Measurements from ENCODE around the gene RCOR2. TPM values are rescaled to one million over a fixed set of nuclear protein-coding genes. Genes with fewer than 3 reads are reported as not detected.
A peak's percentile ranks its signal among the peaks of the same experiment; 100 is the strongest.

Gene RCOR2
- total RNA-seq, 4 donors from 2014 or later = 0.16 to 0.74 (median 0.58) TPM; not detected in 1

DNA sequence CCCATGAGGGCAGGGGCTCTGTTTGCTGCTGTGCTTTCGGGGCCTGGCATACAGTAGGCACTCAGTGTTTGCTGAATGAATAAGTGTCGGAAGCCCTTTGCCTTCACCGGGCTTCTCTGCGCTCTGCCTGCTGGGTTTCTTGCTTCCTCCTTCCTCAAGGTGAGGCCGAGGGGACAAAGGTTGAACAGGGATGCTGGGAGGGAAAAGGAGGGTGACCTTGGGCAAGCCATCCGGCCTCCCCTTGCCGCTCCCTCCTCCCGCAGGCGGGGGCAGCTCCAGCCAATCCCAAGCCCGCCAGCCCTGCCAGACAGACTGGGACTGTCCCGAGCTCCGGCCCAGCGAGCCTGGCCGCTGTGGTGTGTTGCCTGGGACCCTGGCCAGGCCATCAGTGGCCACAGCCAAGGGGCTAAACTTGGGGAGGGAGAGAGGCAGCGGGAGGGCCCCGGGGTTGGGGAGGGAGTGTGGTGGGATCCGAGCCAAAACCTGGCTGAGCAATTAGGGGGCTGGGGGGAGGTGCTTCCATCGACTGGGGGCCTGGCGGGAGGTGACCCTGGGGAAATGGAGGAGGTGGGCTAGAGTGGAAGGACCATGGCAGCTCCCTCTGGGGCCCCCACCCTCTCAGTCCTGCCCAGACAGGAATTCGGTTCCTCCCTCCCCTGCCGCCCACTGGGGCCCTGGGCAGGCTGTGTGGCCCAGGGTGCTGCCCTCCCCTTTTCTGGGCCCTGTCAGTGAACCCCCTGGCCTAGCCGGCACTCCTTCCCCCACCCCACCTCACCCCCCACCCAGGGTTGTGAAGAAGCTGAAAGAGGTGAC is 3.4 kb upstream of the RCOR2 start:
- no peaks in the 10 kb centered on the region for H3K9me3 ChIP-seq
- H3K4me1 ChIP-seq = peaks cover 0 to 56% (median 40%) of the 10 kb centered on the region in 3 donors
- H3K27ac ChIP-seq = peak overlapping the region in 3 of 4 donors; percentile 84 to 88 (median 88)
- H3K4me3 ChIP-seq = no peak overlapping the region
- TF ChIP-seq POLR2AphosphoS5 (IDR thresholded peaks at IDR 0.05) (no peak), POLR2A (IDR thresholded peaks at IDR 0.05) (no peak), EP300 (IDR thresholded peaks at IDR 0.05) (no peak)
- TF ChIP-seq, protein P1, sequence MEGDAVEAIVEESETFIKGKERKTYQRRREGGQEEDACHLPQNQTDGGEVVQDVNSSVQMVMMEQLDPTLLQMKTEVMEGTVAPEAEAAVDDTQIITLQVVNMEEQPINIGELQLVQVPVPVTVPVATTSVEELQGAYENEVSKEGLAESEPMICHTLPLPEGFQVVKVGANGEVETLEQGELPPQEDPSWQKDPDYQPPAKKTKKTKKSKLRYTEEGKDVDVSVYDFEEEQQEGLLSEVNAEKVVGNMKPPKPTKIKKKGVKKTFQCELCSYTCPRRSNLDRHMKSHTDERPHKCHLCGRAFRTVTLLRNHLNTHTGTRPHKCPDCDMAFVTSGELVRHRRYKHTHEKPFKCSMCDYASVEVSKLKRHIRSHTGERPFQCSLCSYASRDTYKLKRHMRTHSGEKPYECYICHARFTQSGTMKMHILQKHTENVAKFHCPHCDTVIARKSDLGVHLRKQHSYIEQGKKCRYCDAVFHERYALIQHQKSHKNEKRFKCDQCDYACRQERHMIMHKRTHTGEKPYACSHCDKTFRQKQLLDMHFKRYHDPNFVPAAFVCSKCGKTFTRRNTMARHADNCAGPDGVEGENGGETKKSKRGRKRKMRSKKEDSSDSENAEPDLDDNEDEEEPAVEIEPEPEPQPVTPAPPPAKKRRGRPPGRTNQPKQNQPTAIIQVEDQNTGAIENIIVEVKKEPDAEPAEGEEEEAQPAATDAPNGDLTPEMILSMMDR (IDR thresholded peaks at IDR 0.05) = no peak
- no peaks in the 10 kb centered on the region for H3K36me3 ChIP-seq
- WGBS, 2 donors (ENCODE audit: low coverage in 1 of 2) = 5 to 60% methylated on average over 3 to 4 of the region's 22 CpGs
- no peaks in the 10 kb centered on the region for H3K27me3 ChIP-seq
- peak; percentile 33 for ATAC-seq

DNA sequence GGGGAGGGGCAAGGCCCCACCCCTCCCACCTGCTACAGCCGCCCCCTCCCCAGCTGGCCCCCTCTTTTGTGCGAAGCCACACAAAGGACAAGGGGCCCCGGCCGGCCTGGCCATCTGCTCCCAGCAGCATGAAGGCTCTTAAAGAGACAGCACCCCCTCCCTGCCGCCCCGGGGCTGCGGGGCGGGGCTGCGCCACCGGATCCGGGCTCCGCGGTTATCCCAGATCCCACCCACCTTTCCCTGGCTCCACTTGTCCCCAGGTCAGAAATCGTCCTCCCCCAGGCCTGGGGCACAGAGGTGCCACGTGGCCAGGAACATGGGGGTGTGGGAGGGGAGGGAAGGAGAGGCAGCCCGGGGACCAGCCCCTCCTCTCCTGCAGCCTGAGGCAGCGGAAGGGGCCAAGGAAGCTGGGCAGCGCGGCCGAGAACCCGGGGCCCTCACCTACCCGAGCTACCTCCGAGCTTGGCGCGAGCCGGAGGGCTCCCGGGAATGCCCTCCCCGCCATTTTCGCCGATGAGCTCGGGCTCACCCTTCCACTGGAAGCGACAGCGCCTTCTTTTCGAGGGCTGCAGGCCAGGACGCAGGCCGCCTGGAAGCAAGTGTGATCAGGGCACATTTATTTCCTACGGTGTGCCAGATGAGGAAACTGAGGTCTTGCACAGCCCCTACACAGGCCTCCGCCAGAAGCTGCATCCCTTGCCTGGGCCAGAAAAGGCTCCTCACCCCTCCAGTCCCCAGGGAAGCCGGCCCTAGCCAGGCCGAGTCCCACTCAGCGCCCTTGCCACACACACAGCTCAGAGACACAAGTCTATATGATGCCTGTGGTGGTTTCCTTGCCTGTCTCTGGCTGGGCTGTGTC is 2.5 kb upstream of the RCOR2 start:
- Histone ChIP-seq H3K27me3 (no peaks in the 10 kb centered on the region), H3K4me1 (peaks cover 0 to 59% (median 40%) of the 10 kb centered on the region in 3 donors), H3K36me3 (no peaks in the 10 kb centered on the region), H3K9me3 (no peaks in the 10 kb centered on the region), H3K27ac (peak overlapping the region; percentile 13 to 88 (median 86)), H3K4me3 (peak overlapping the region; percentile 4 to 49)
- 51% methylated on average over 4 of the region's 41 CpGs; no CpG with 5 or more reads in 1 of the 2 donors for WGBS, 2 donors (ENCODE audit: low coverage in 1 of 2)
- ATAC-seq = no peak
- TF ChIP-seq, protein P1 (IDR thresholded peaks at IDR 0.05) = peak in 1 of 4 experiments; percentile 18
- no peak for TF ChIP-seq POLR2AphosphoS5 (IDR thresholded peaks at IDR 0.05)

DNA sequence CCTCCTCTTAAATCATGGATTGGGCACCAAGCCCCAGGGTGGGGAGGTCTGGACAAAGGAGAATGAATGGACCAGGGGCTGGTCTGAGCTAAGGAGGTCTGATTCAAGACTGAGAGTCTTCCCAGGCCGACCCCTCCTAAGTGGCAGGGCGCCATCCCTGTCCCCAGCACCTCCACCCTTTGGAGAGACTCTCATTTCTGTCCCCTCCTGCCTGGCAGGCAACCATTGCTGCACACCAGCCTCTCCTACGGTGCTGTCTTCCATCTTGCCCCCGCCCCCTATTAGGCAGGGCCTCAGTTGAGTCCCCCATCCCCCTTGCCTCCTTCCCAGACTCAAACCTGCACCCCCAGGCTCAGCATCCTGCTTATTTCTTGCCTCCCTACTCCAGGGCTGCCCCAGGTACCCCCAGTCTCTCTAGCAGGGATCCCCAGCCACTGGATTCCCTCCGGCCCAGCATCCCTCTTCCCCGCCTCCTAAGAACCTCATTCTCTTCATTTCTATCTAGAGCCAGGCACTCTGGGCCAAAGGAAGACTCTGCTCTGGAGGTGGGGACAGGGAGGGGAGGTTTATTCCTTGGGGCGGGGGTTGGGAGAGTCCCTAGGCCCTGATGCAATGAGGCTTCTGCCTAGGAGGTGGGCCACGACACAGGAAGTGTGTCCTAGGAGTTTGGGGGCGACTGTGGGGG is 1.7 kb upstream of the RCOR2 start:
- TF ChIP-seq EP300 (IDR thresholded peaks at IDR 0.05) (no peak), POLR2A (IDR thresholded peaks at IDR 0.05) (no peak), POLR2AphosphoS5 (IDR thresholded peaks at IDR 0.05) (no peak)
- TF ChIP-seq, protein P1 (IDR thresholded peaks at IDR 0.05) = no peak
- Histone ChIP-seq H3K36me3 (no peaks in the 10 kb centered on the region), H3K4me1 (peaks cover 0 to 59% (median 40%) of the 10 kb centered on the region in 3 donors), H3K27ac (peak overlapping the region; percentile 15 to 88 (median 86)), H3K27me3 (no peaks in the 10 kb centered on the region), H3K4me3 (peak overlapping the region in 1 of 2 donors; percentile 54), H3K9me3 (no peaks in the 10 kb centered on the region)
- no peak for ATAC-seq
- WGBS, 2 donors (ENCODE audit: low coverage in 1 of 2) = 0 to 10% methylated on average over 1 to 3 of the region's 9 CpGs

DNA sequence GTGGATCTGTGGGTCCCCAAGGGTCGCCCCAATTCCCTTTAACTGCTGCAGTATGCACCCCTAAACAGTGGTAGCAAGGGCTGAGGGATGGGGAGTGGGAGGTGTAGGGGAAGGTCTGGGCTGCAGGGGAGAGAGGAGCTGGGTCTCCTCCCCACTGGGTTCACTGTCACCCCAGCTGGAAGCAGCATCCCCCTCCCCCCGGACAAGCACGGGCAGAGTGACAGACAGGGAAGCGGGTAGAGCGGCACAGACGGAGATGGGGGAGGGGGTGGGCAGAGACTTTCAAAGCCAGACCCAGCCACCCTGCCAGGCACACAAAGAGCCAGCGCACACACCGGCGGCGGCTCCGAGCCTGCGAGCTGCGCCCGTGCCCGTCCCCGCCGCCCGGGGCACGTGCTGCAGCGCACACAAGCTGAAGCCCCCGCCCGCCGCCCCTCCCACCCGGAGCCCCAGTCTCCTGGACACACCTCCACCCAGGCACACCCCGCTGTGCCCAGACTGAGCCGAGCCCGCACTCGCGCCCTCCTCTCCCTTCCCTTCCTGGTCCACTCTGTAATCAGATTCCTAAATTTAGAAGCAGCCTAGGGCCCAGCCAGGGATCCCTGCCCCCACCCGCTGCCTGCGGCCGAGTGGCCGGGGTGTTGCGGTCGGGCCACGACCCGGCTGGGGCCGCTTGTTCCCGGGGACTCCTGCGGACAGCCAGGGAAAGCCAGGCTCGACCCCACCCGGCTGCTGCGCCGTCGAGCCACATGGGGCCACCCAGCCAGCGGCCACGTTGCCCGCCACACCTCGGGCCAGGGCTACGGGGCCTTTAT is 935 bp upstream of the RCOR2 start:
- WGBS, 2 donors (ENCODE audit: low coverage in 1 of 2) = 0% methylated on average over 1 of the region's 50 CpGs

More for the DNA sequence above, 935 bp upstream of the RCOR2 start:
- Histone ChIP-seq H3K27me3 (no peaks in the 10 kb centered on the region), H3K4me3 (peak overlapping the region; percentile 29 to 54), H3K36me3 (no peaks in the 10 kb centered on the region), H3K27ac (peak overlapping the region; percentile 15 to 88 (median 86)), H3K9me3 (no peaks in the 10 kb centered on the region), H3K4me1 (peaks cover 0 to 59% (median 40%) of the 10 kb centered on the region in 3 donors)
- peak; percentile 46 for ATAC-seq
- TF ChIP-seq EP300 (IDR thresholded peaks at IDR 0.05) = no peak

Data from gastroesophageal sphincter (tissue), 4 donors.